ENCODE data around the gene SYNJ2.

The SYNJ2 gene

GRCh38 chr6:158030380-158031300, 49.0 kb downstream of the SYNJ2 start:
- no peak for DNase-seq

GRCh38 chr6:158031381-158032353, 50.0 kb downstream of the SYNJ2 start:
- no peak for DNase-seq

- no peak for DNase-seq
Observed at GRCh38 chr6:158032354-158032733, 50.7 kb downstream of the SYNJ2 start.

- DNase-seq: no peak
Observed at GRCh38 chr6:158033077-158033750, 51.6 kb downstream of the SYNJ2 start.

GRCh38 chr6:158033751-158034702, 52.4 kb downstream of the SYNJ2 start:
- no peak for DNase-seq

GRCh38 chr6:158036261-158036660, 54.6 kb downstream of the SYNJ2 start:
- DNase-seq: no peak

- DNase-seq: no peak
Observed at GRCh38 chr6:158037021-158037420, 55.4 kb downstream of the SYNJ2 start.

GRCh38 chr6:158037771-158038170, 56.1 kb downstream of the SYNJ2 start:
- DNase-seq: no peak

- no peak for DNase-seq
Observed at GRCh38 chr6:158038291-158039177, 56.9 kb downstream of the SYNJ2 start.

GRCh38 chr6:158039178-158039557, 57.5 kb downstream of the SYNJ2 start:
- DNase-seq: no peak

- DNase-seq: no peak
Observed at GRCh38 chr6:158039571-158040050, 57.9 kb downstream of the SYNJ2 start.

GRCh38 chr6:158040051-158040803, 58.6 kb downstream of the SYNJ2 start:
- no peak for DNase-seq

GRCh38 chr6:158040804-158041347, 59.2 kb downstream of the SYNJ2 start:
- no peak for DNase-seq

GRCh38 chr6:158041370-158041769, 59.7 kb downstream of the SYNJ2 start:
- DNase-seq: no peak

GRCh38 chr6:158041788-158042187, 60.1 kb downstream of the SYNJ2 start:
- no peak for DNase-seq

GRCh38 chr6:158042245-158042798, 60.7 kb downstream of the SYNJ2 start:
- DNase-seq: no peak

- no peak for DNase-seq
Observed at GRCh38 chr6:158043008-158043407, 61.3 kb downstream of the SYNJ2 start.

GRCh38 chr6:158043586-158044524, 62.2 kb downstream of the SYNJ2 start:
- no peak for DNase-seq

Data from NCI-H187 (cell line).